ENCODE data around the gene PPP1CC. TPM values are rescaled to one million over a fixed set of nuclear protein-coding genes. Genes with fewer than 3 reads are reported as not detected.

Gene PPP1CC
- total RNA-seq, 1 donor from 2014 or later, result 156 TPM

DNA sequence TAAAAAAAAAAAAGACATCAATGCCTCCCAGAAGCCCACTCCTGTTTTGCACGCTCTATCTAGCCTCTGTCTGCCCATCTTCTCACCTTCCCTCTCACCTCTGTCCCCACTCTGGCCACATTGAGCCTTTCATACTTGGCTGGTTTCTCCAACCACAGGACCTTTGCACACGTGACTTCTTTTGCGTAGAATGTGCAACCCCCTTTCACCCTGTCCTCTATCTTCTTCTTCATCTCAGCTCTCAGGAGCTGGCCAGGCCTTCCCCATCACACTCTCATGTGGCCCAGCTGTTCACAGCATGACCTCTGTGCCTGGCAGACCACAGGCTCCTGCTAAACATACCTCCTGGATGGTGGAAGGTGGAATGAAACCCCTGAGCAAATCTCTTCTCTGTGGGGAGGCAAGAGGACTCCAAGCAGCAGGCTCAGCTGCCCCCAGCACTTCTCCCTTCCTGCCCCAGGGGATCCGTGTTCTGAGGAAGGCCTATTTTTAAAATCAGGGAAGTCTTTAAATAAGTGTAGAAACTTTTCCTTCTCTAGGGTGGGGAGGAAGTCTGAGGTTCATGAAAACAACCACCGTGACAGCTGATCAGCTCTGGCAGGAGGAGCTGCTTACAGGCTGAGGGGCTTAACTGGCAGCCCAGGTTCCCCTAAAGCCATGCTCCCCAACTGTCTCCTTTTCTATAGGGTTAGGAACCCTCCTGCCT lies 65.3 kb downstream of the PPP1CC start:
- Histone ChIP-seq H3K36me3 (peaks cover 17% of the 10 kb centered on the region), H3K9me3 (replicated peaks) (peaks cover 9% of the 10 kb centered on the region), H3K4me3 (peak overlapping the region; percentile 28), H3K4me1 (peaks cover 33% of the 10 kb centered on the region), H3K27ac (replicated peaks) (peak overlapping the region; percentile 86), H3K27me3 (ENCODE audit: low read depth) (no peaks in the 10 kb centered on the region)
- TF ChIP-seq, protein P1, sequence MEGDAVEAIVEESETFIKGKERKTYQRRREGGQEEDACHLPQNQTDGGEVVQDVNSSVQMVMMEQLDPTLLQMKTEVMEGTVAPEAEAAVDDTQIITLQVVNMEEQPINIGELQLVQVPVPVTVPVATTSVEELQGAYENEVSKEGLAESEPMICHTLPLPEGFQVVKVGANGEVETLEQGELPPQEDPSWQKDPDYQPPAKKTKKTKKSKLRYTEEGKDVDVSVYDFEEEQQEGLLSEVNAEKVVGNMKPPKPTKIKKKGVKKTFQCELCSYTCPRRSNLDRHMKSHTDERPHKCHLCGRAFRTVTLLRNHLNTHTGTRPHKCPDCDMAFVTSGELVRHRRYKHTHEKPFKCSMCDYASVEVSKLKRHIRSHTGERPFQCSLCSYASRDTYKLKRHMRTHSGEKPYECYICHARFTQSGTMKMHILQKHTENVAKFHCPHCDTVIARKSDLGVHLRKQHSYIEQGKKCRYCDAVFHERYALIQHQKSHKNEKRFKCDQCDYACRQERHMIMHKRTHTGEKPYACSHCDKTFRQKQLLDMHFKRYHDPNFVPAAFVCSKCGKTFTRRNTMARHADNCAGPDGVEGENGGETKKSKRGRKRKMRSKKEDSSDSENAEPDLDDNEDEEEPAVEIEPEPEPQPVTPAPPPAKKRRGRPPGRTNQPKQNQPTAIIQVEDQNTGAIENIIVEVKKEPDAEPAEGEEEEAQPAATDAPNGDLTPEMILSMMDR (IDR thresholded peaks at IDR 0.05; ENCODE audit: borderline replicate concordance), result no peak
- intact Hi-C loops (cut with micrococcal nuclease), result no loop called here
- no peak for DNase-seq

DNA sequence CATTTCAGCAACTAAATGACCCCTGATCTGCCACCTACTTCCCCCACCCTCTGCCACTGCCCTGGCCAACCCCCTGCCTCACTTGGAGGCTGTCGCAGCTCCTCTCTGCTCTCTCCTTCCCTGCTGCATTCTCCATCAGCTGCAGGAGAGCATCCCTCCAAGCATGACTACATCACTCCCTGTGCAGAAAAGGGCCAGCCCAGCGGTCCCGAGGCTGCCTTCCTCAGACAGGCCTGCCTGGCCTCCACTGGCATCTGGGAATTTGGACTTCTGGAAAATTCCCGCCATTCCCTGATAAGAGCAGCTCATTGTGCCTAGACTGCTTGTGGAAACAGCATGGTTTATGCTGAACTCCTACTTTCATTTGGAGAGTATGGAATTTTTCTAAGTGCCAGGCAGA lies 66.5 kb downstream of the PPP1CC start:
- H3K4me1 ChIP-seq, result peaks cover 33% of the 10 kb centered on the region
- H3K36me3 ChIP-seq, result peaks cover 16% of the 10 kb centered on the region
- H3K27ac ChIP-seq (replicated peaks), result peak overlapping the region; percentile 86
- no peak overlapping the region for H3K4me3 ChIP-seq
- no peaks in the 10 kb centered on the region for H3K27me3 ChIP-seq (ENCODE audit: low read depth)
- intact Hi-C loops (cut with micrococcal nuclease), result no loop called here
- TF ChIP-seq, protein P1 (IDR thresholded peaks at IDR 0.05; ENCODE audit: borderline replicate concordance), result no peak
- no peak for DNase-seq
- peaks cover 9% of the 10 kb centered on the region for H3K9me3 ChIP-seq (replicated peaks)

DNA sequence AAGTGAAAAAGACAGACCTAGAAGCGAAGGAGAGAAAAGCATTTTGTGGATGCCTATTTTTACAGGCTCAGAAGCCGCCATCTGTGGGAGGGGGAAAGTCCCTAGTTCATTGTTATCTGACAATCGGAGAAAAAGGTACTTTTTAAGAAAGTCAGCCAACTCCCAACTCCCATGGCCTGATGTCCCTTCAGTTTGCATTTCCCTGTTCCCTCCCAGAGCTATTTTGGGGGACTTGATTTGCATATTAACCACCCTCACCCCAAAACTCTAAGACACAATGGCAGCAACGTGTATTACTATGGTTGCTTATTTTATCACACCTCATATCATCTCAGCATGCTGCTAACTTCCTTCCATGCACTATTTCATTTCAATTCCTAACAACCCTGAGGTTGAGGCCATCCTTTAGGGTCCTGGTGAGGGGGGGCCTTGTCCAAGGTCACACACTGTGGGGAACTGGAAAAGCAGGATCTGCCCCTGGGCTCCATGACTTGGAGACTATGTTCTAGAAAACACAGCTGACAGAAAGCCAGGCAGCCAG lies 72.5 kb downstream of the PPP1CC start:
- Histone ChIP-seq H3K36me3 (peaks cover 36% of the 10 kb centered on the region), H3K4me3 (no peak overlapping the region), H3K4me1 (peaks cover 2% of the 10 kb centered on the region), H3K27ac (replicated peaks) (no peak overlapping the region), H3K27me3 (ENCODE audit: low read depth) (no peaks in the 10 kb centered on the region), H3K9me3 (replicated peaks) (peaks cover 26% of the 10 kb centered on the region)
- intact Hi-C loops (cut with micrococcal nuclease), result no loop called here
- TF ChIP-seq, protein P1 (IDR thresholded peaks at IDR 0.05; ENCODE audit: borderline replicate concordance), result no peak
- DNase-seq, result no peak

Other genes starting within 250 kb of the PPP1CC start
- 91.1 TPM for gene VPS29, start 240.8 kb downstream of the PPP1CC start, total RNA-seq
- gene RAD9B, start 240.6 kb downstream of the PPP1CC start, total RNA-seq, result 0.63 TPM
- 103 TPM for gene PPTC7, start 159.6 kb downstream of the PPP1CC start, total RNA-seq
- gene TCTN1, start 128.8 kb downstream of the PPP1CC start, total RNA-seq, result 21.6 TPM
- gene HVCN1, start 53.8 kb downstream of the PPP1CC start, total RNA-seq, result 11.5 TPM
- not detected for gene CCDC63, start 104.1 kb upstream of the PPP1CC start, total RNA-seq
- 33,375 TPM for gene MYL2, start 177.7 kb upstream of the PPP1CC start, total RNA-seq